HEK293 (cell line): Measurements from ENCODE around the gene SLC1A1.

Experiments used
- CTCF ChIA-PET: fragments of 350-600 bp; formaldehyde crosslinking; extraction: SDS; loops from one replicate; lab custom pipeline; 2021; ENCODE audit warnings: antibody characterized with exemption; lab: Yijun Ruan, JAX
- POLR2A ChIA-PET: fragments of 300-600 bp; formaldehyde crosslinking; extraction: SDS; loops from one replicate; lab custom pipeline; 2020; ENCODE audit warnings: antibody characterized with exemption, inconsistent platforms; lab: Yijun Ruan, JAX
- H3K27ac ChIP-seq: fragments of 200-500 bp; sonication (Bioruptor generic); 2 replicates; pipeline ENCODE4 v1.5.1; 2014; ENCODE audit warnings: low read depth, low read length, control low read depth, inconsistent platforms; ENCODE audit errors: extremely low read depth
- H3K36me3 ChIP-seq, 2 experiments: fragments of 200-500 bp in 1 of 2; sonication (Bioruptor generic) in 1 of 2; 1 replicate in 1 of 2; 2 replicates in 1 of 2; pipeline ENCODE4 v1.5.1; 2014 to 2017; ENCODE audit warnings: inconsistent platforms in 2 of 2, low read length in 2 of 2; ENCODE audit not compliant: control insufficient read depth in 2 of 2, insufficient read depth in 1 of 2
- H3K4me1 ChIP-seq: fragments of 200-500 bp; sonication (Bioruptor generic); 2 replicates; pipeline ENCODE4 v1.5.1; 2014; ENCODE audit warnings: mild to moderate bottlenecking, low read length, inconsistent platforms; ENCODE audit not compliant: control insufficient read depth, insufficient read depth
- H3K4me3 ChIP-seq: 2 replicates; pipeline ENCODE4 v1.5.1; 2011; ENCODE audit warnings: low read depth, mild to moderate bottlenecking, control low read depth, low read length, moderate library complexity
- H3K9me3 ChIP-seq: fragments of 200-500 bp; sonication (Bioruptor generic); 2 replicates; pipeline ENCODE4 v1.5.1; 2014; ENCODE audit warnings: low read depth, low read length, inconsistent platforms; ENCODE audit not compliant: control insufficient read depth, insufficient read depth
- BCL11A ChIP-seq: fragments of 450-650 bp; formaldehyde crosslinking; IDR thresholded peaks from 2 replicates; pipeline ENCODE4 v1.5.1; 2016; ENCODE audit warnings: low read depth, missing biosample characterization, missing genetic modification characterization
- KLF1 ChIP-seq: fragments of 450-650 bp; formaldehyde crosslinking; IDR thresholded peaks from 2 replicates; pipeline ENCODE4 v1.5.1; 2016; ENCODE audit warnings: missing biosample characterization, missing genetic modification characterization
- PRDM1 ChIP-seq: fragments of 450-650 bp; formaldehyde crosslinking; IDR thresholded peaks from 2 replicates; pipeline ENCODE4; 2016; ENCODE audit warnings: missing biosample characterization, missing genetic modification characterization
- SCRT2 ChIP-seq: fragments of 450-650 bp; formaldehyde crosslinking; IDR thresholded peaks from 2 replicates; pipeline ENCODE4 v1.5.1; 2016; ENCODE audit warnings: missing biosample characterization, missing genetic modification characterization
- TCF7L2 ChIP-seq: IDR thresholded peaks from 2 replicates; pipeline ENCODE4 v1.6.1; 2011; ENCODE audit warnings: low read depth, mild to moderate bottlenecking, inconsistent platforms, low read length, moderate library complexity, borderline replicate concordance
- TRIM28 ChIP-seq: IDR thresholded peaks from 2 replicates; pipeline ENCODE4 v1.6.1; 2011; ENCODE audit warnings: low read length, control low read depth, borderline replicate concordance
- ZBTB20 ChIP-seq: fragments of 450-650 bp; formaldehyde crosslinking; IDR thresholded peaks from 2 replicates; pipeline ENCODE4 v1.5.1; 2016; ENCODE audit warnings: missing biosample characterization, missing genetic modification characterization
- ZBTB8A ChIP-seq: fragments of 450-650 bp; formaldehyde crosslinking; IDR thresholded peaks from 2 replicates; pipeline ENCODE4 v1.5.1; 2016; ENCODE audit warnings: missing biosample characterization, missing genetic modification characterization
- ZFP37 ChIP-seq: fragments of 450-650 bp; formaldehyde crosslinking; IDR thresholded peaks from 2 replicates; pipeline ENCODE4 v1.5.1; 2016; ENCODE audit warnings: missing biosample characterization, missing genetic modification characterization
- ZNF112 ChIP-seq: fragments of 450-650 bp; formaldehyde crosslinking; IDR thresholded peaks from 2 replicates; pipeline ENCODE4 v1.5.0; 2017; ENCODE audit warnings: missing biosample characterization, missing genetic modification characterization
- ZNF140 ChIP-seq: fragments of 450-650 bp; formaldehyde crosslinking; IDR thresholded peaks from 2 replicates; pipeline ENCODE4 v1.5.1; 2016; ENCODE audit warnings: missing biosample characterization, missing genetic modification characterization
- ZNF2 ChIP-seq: fragments of 450-650 bp; formaldehyde crosslinking; IDR thresholded peaks from 2 replicates; pipeline ENCODE4 v1.5.1; 2016; ENCODE audit warnings: missing biosample characterization, missing genetic modification characterization
- ZNF211 ChIP-seq: fragments of 450-650 bp; formaldehyde crosslinking; IDR thresholded peaks from 2 replicates; pipeline ENCODE4 v1.5.1; 2016; ENCODE audit warnings: low read depth, missing biosample characterization, missing genetic modification characterization
- ZNF341 ChIP-seq: fragments of 450-650 bp; formaldehyde crosslinking; IDR thresholded peaks from 2 replicates; pipeline ENCODE4; 2016; ENCODE audit warnings: low read depth, missing biosample characterization, missing genetic modification characterization
- ZNF426 ChIP-seq: fragments of 450-650 bp; formaldehyde crosslinking; IDR thresholded peaks from 2 replicates; pipeline ENCODE4 v1.5.1; 2017; ENCODE audit warnings: missing biosample characterization, missing genetic modification characterization, mild to moderate bottlenecking, inconsistent platforms, moderate library complexity
- ZNF555 ChIP-seq: fragments of 450-650 bp; formaldehyde crosslinking; conservative IDR thresholded peaks from 2 replicates; pipeline ENCODE4 v1.5.1; 2017; ENCODE audit warnings: missing biosample characterization, mild to moderate bottlenecking, missing genetic modification characterization, inconsistent platforms
- ZNF843 ChIP-seq: fragments of 450-650 bp; formaldehyde crosslinking; IDR thresholded peaks from 2 replicates; pipeline ENCODE4 v1.5.1; 2016; ENCODE audit warnings: missing biosample characterization, missing genetic modification characterization
- ZSCAN30 ChIP-seq: fragments of 450-650 bp; IDR thresholded peaks from 2 replicates; pipeline ENCODE4 v1.5.1; 2018; ENCODE audit warnings: missing biosample characterization, mild to moderate bottlenecking, missing genetic modification characterization, moderate library complexity
- TF ChIP-seq, protein P1 (sequence below): fragments of 450-650 bp; formaldehyde crosslinking; IDR thresholded peaks from 2 replicates; pipeline ENCODE4 v1.5.1; 2016; ENCODE audit warnings: missing biosample characterization, missing genetic modification characterization
- TF ChIP-seq, protein P2 (sequence below): fragments of 450-650 bp; formaldehyde crosslinking; IDR thresholded peaks from 2 replicates; pipeline ENCODE4 v1.5.1; 2016; ENCODE audit warnings: missing biosample characterization, missing genetic modification characterization
- TF ChIP-seq, protein P3 (sequence below): fragments of 450-650 bp; formaldehyde crosslinking; IDR thresholded peaks from 2 replicates; pipeline ENCODE4 v1.5.1; 2016; ENCODE audit warnings: missing biosample characterization, missing genetic modification characterization
- TF ChIP-seq, protein P4 (sequence below): fragments of 450-650 bp; formaldehyde crosslinking; conservative IDR thresholded peaks from 2 replicates; pipeline ENCODE4 v1.5.1; 2016; ENCODE audit warnings: low read depth, missing biosample characterization, missing genetic modification characterization
- TF ChIP-seq, protein P5 (sequence below): sonication (generic); formaldehyde crosslinking; IDR thresholded peaks from 2 replicates; pipeline ENCODE4 v1.8.1; 2022; ENCODE audit warnings: mild to moderate bottlenecking, moderate library complexity, missing genetic modification reagents
- TF ChIP-seq, protein P6 (sequence below): fragments of 450-650 bp; formaldehyde crosslinking; IDR thresholded peaks from 2 replicates; pipeline ENCODE4 v1.5.1; 2016; ENCODE audit warnings: missing biosample characterization, missing genetic modification characterization
- TF ChIP-seq, protein P7 (sequence below): fragments of 450-650 bp; IDR thresholded peaks from 2 replicates; pipeline ENCODE4 v1.5.1; 2018; ENCODE audit warnings: missing biosample characterization, mild to moderate bottlenecking, missing genetic modification characterization

Gene SLC1A1

DNA sequence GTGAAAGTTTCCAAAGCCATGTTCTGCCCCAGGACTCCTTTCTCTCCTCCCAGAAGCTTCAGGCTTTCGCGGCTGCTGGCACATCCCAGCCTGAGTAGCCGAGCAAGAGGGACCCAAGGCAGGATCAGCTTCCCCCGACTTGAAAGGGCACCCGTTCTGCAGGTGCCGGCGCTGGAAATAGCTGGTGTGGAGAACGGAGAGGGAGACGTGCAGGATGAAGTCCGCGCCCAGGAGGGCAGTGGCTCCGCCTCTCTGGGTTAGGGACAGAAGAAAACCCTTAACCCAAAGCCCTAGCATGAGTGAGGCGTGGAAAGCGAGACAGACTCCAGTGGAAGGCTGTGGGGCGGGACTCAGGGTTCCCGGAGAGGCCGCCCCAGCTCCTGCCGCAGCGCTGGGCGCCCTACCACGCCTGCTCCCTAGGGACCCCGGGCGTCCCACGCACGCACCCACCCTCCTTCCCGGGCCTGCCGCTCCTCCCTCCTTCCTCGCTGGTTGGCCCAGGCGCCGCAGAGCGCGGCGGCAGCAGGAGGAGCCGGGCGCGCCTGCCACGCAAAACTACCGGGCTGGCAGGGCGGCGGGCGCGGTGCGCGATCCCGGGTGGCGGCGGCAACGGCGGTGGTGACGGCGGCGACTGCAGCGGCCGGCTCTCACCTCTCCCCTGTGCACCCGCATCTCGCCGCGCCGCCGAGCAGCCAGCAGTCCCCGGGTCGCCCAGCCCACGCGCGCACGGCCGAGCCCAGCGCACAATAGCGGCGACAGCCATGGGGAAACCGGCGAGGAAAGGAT is at the start of gene SLC1A1:
Gene SLC1A1, plus strand, starts transcription at position 550 of the 786 bp plus-strand sequence. Its CDS starts 212 bp downstream, at position 762.
- Histone ChIP-seq H3K4me3 (peak within 1 kb of the TSS; percentile 58), H3K9me3 (no peaks in the 10 kb centered on the region), H3K27ac (peak within 1 kb of the TSS; percentile 53; the same call in 1 of the 2 replicates), H3K4me1 (peaks cover 3% of the 10 kb centered on the region; the same call in 1 of the 2 replicates), H3K36me3 (no peaks in the 10 kb centered on the region)
- POLR2A ChIA-PET, result interaction anchor here (0.9 kb wide), 1 partner anchor 175 kb away, joined by 3 read pairs; no protein-coding TSS in a partner anchor
- CTCF ChIA-PET, result interaction anchor here (0.5 to 2.4 kb wide), 5 partner anchors 25 to 495 kb away, joined by 3 to 7 read pairs (median 3); no protein-coding TSS in a partner anchor
- TF ChIP-seq ZNF843 (tag by site-specific recombination) (no peak), ZNF112 (tag by site-specific recombination) (no peak), ZNF211 (tag by site-specific recombination) (no peak), ZNF2 (tag by site-specific recombination) (no peak), KLF1 (tag by site-specific recombination) (peak; percentile 74), ZNF140 (tag by site-specific recombination) (no peak), ZNF426 (tag by site-specific recombination) (no peak), ZNF341 (tag by site-specific recombination) (peak; percentile 54), PRDM1 (tag by site-specific recombination) (no peak), BCL11A (tag by site-specific recombination) (no peak), TRIM28 (0 out of 2 replicates have a peak, but pooled peaks have one; percentile 18), ZNF555 (tag by site-specific recombination) (no peak), ZBTB8A (peak; percentile 87), ZFP37 (tag by site-specific recombination) (no peak), SCRT2 (tag by site-specific recombination) (no peak), ZBTB20 (tag by site-specific recombination) (peak; percentile 83), ZSCAN30 (tag by site-specific recombination) (no peak; the same call in none of the 2 replicates), TCF7L2 (no peak)
- TF ChIP-seq, protein P1, sequence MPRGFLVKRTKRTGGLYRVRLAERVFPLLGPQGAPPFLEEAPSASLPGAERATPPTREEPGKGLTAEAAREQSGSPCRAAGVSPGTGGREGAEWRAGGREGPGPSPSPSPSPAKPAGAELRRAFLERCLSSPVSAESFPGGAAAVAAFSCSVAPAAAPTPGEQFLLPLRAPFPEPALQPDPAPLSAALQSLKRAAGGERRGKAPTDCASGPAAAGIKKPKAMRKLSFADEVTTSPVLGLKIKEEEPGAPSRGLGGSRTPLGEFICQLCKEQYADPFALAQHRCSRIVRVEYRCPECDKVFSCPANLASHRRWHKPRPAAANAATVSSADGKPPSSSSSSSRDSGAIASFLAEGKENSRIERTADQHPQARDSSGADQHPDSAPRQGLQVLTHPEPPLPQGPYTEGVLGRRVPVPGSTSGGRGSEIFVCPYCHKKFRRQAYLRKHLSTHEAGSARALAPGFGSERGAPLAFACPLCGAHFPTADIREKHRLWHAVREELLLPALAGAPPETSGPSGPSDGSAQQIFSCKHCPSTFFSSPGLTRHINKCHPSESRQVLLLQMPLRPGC (tag by site-specific recombination), result no peak
- TF ChIP-seq, protein P2, sequence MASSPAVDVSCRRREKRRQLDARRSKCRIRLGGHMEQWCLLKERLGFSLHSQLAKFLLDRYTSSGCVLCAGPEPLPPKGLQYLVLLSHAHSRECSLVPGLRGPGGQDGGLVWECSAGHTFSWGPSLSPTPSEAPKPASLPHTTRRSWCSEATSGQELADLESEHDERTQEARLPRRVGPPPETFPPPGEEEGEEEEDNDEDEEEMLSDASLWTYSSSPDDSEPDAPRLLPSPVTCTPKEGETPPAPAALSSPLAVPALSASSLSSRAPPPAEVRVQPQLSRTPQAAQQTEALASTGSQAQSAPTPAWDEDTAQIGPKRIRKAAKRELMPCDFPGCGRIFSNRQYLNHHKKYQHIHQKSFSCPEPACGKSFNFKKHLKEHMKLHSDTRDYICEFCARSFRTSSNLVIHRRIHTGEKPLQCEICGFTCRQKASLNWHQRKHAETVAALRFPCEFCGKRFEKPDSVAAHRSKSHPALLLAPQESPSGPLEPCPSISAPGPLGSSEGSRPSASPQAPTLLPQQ, result no peak
- TF ChIP-seq, protein P3, sequence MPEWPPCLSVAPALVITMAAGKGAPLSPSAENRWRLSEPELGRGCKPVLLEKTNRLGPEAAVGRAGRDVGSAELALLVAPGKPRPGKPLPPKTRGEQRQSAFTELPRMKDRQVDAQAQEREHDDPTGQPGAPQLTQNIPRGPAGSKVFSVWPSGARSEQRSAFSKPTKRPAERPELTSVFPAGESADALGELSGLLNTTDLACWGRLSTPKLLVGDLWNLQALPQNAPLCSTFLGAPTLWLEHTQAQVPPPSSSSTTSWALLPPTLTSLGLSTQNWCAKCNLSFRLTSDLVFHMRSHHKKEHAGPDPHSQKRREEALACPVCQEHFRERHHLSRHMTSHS (tag by site-specific recombination), result no peak
- TF ChIP-seq, protein P4, sequence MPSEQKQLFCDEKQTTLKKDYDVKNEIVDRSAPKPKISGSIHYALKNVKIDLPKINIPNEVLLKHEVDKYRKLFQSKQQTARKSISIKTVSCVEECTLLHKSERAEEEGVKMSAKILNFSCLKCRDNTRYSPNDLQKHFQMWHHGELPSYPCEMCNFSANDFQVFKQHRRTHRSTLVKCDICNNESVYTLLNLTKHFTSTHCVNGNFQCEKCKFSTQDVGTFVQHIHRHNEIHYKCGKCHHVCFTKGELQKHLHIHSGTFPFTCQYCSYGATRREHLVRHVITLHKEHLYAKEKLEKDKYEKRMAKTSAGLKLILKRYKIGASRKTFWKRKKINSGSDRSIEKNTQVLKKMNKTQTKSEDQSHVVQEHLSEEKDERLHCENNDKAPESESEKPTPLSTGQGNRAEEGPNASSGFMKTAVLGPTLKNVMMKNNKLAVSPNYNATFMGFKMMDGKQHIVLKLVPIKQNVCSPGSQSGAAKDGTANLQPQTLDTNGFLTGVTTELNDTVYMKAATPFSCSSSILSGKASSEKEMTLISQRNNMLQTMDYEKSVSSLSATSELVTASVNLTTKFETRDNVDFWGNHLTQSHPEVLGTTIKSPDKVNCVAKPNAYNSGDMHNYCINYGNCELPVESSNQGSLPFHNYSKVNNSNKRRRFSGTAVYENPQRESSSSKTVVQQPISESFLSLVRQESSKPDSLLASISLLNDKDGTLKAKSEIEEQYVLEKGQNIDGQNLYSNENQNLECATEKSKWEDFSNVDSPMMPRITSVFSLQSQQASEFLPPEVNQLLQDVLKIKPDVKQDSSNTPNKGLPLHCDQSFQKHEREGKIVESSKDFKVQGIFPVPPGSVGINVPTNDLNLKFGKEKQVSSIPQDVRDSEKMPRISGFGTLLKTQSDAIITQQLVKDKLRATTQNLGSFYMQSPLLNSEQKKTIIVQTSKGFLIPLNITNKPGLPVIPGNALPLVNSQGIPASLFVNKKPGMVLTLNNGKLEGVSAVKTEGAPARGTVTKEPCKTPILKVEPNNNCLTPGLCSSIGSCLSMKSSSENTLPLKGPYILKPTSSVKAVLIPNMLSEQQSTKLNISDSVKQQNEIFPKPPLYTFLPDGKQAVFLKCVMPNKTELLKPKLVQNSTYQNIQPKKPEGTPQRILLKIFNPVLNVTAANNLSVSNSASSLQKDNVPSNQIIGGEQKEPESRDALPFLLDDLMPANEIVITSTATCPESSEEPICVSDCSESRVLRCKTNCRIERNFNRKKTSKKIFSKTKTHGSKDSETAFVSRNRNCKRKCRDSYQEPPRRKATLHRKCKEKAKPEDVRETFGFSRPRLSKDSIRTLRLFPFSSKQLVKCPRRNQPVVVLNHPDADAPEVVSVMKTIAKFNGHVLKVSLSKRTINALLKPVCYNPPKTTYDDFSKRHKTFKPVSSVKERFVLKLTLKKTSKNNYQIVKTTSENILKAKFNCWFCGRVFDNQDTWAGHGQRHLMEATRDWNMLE, result no peak
- TF ChIP-seq, protein P5, sequence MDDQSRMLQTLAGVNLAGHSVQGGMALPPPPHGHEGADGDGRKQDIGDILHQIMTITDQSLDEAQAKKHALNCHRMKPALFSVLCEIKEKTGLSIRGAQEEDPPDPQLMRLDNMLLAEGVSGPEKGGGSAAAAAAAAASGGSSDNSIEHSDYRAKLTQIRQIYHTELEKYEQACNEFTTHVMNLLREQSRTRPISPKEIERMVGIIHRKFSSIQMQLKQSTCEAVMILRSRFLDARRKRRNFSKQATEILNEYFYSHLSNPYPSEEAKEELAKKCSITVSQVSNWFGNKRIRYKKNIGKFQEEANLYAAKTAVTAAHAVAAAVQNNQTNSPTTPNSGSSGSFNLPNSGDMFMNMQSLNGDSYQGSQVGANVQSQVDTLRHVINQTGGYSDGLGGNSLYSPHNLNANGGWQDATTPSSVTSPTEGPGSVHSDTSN (CRISPR knock-in tag), result peak; percentile 70; the same call in 1 of the 2 replicates
- TF ChIP-seq, protein P6, sequence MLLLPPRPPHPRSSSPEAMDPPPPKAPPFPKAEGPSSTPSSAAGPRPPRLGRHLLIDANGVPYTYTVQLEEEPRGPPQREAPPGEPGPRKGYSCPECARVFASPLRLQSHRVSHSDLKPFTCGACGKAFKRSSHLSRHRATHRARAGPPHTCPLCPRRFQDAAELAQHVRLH (tag by site-specific recombination), result no peak
- TF ChIP-seq, protein P7, sequence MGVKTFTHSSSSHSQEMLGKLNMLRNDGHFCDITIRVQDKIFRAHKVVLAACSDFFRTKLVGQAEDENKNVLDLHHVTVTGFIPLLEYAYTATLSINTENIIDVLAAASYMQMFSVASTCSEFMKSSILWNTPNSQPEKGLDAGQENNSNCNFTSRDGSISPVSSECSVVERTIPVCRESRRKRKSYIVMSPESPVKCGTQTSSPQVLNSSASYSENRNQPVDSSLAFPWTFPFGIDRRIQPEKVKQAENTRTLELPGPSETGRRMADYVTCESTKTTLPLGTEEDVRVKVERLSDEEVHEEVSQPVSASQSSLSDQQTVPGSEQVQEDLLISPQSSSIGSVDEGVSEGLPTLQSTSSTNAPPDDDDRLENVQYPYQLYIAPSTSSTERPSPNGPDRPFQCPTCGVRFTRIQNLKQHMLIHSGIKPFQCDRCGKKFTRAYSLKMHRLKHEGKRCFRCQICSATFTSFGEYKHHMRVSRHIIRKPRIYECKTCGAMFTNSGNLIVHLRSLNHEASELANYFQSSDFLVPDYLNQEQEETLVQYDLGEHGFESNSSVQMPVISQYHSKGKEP (tag by site-specific recombination), result no peak
